Keratinocyte (primary cell): ENCODE results near the gene TAF1B.

Experiments
- EZH2 ChIP-seq: IDR thresholded peaks from one replicate; pipeline ENCODE4 v1.6.1; 2012; ENCODE audit warnings: inconsistent platforms, mild to moderate bottlenecking, low read length, moderate library complexity
- TF ChIP-seq, protein P1 (sequence below), 3 experiments: IDR thresholded peaks in 1 of 3; conservative IDR thresholded peaks in 1 of 3; optimal IDR thresholded peaks in 1 of 3; 2 replicates in 2 of 3; 3 replicates in 1 of 3; pipeline versions ENCODE3 to v1.5.1; 2011; ENCODE audit warnings: low read length in 3 of 3, mild to moderate bottlenecking in 3 of 3, moderate library complexity in 2 of 3, control low read depth in 1 of 3, inconsistent platforms in 1 of 3; ENCODE audit not compliant: insufficient read depth in 2 of 3; ENCODE audit errors: extremely low read depth in 1 of 3

DNA sequence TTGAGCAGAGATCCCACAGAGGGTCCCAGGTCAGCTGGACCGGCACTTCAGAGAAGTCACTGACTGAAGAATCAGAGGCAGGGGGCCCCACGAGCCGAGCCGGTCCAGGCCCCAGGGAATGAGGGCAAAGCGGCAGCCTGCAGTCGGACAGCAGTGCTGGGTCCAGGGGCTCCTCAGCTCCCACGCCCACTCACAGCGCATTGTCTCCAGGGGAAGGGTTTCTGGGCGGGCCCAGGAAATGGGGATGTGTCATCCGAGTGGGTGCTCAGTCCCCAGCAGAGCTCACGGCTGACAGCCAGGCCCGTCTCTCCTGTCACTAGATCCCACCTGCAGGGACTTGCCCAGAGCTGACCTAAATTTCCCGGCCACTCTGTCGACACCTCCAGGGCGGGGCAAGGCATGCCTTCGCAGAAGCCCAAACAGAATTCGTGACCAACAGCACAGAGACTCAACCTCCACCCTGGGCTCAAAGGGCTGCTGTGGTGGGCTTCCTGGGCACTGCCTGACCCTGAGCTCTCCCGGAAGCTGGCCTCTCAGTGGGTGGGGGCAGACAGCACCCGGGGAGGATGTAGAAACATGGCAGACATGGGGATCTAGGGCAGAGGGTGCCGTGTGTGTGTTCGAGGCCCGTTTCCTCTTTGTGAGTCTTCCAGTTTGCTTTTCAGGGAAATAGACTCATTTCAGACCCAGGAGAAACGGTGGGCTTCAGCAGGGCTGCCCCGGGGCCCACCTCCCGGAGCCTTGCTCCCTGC is 42.1 kb upstream of the TAF1B start:
- TF ChIP-seq, protein P1, sequence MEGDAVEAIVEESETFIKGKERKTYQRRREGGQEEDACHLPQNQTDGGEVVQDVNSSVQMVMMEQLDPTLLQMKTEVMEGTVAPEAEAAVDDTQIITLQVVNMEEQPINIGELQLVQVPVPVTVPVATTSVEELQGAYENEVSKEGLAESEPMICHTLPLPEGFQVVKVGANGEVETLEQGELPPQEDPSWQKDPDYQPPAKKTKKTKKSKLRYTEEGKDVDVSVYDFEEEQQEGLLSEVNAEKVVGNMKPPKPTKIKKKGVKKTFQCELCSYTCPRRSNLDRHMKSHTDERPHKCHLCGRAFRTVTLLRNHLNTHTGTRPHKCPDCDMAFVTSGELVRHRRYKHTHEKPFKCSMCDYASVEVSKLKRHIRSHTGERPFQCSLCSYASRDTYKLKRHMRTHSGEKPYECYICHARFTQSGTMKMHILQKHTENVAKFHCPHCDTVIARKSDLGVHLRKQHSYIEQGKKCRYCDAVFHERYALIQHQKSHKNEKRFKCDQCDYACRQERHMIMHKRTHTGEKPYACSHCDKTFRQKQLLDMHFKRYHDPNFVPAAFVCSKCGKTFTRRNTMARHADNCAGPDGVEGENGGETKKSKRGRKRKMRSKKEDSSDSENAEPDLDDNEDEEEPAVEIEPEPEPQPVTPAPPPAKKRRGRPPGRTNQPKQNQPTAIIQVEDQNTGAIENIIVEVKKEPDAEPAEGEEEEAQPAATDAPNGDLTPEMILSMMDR (optimal IDR thresholded peaks at IDR 0.05 in 1 of 3, IDR thresholded peaks at IDR 0.05 in 1 of 3, conservative IDR thresholded peaks at IDR 0.05 in 1 of 3; ENCODE audit: extremely low read depth in 1 of 3, insufficient read depth in 2 of 3, low read length in 3 of 3) = no peak
- TF ChIP-seq EZH2 = no peak
